GM23248 (cell line): ENCODE data around the gene MYO9A.

ENCODE experiments used
- EZH2 ChIP-seq: fragments of 200-600 bp; sonication (generic); IDR thresholded peaks from 2 replicates; pipeline ENCODE4 v1.6.1; 2018; ENCODE audit warnings: antibody characterized with exemption, mild to moderate bottlenecking; ENCODE audit not compliant: insufficient read depth, poor library complexity, severe bottlenecking
- EZH2phosphoT487 ChIP-seq: fragments of 200-600 bp; sonication (generic); IDR thresholded peaks from 2 replicates; pipeline ENCODE4 v1.6.1; 2018; ENCODE audit warnings: antibody characterized with exemption, moderate library complexity, mild to moderate bottlenecking, low read depth; ENCODE audit not compliant: insufficient read depth

DNA sequence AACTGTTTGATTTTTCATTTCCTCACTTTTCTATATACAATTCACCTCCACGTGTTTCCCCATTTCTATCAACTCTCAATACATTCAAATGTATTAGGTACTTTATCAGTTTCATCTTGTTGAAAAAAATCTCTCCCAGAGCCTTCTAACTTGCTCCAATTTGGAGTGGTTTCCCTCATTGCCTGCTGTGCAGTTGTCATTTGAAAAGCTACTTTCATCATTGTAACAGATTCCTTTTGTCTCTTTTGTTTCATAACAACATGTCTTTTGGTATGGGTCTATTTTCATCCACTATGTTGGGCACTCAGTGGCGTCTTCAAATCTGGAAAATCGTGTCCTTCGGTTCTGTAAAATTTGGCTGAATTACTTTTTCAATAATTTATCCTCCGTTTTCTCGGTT lies 232.6 kb downstream of the MYO9A start:
- no peak for TF ChIP-seq EZH2
- TF ChIP-seq EZH2phosphoT487: no peak
